ENCODE measurements around the gene TRPM3.

DNA sequence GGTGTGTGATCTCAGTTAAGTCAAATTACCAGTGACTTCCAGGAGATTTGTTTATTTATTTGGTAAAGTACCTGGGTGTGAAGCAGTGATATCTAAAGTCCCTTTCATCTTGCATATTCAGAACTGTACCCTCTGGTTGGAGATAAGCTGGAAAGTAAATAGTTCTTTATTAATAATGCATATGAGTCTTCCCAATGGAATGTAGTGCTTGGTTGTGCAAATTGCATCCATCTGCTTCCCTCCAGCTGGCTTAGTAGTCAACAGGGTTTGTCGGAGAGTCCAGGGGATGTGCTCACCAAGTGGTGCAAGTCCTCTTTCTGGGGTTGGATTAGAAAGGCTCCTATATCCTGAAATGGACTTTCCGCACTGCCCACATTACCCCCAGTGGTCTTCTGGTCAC, 42.0 kb downstream of the TRPM3 start:
- TF ChIP-seq CTCF (IDR thresholded peaks at IDR 0.05; ENCODE audit: low read depth, low read length) (no peak), MAX (IDR thresholded peaks at IDR 0.05; ENCODE audit: low read depth, low read length) (no peak)
